Renal cortex interstitium (tissue), 15 donors: ENCODE measurements around the gene CCDC191. TPM values are rescaled to one million over a fixed set of nuclear protein-coding genes. Genes with fewer than 3 reads are reported as not detected.
A peak's percentile ranks its signal among the peaks of the same experiment; 100 is the strongest.

Experiments used
- DNase-seq, 11 donors: peaks; one replicate each; pipeline ENCODE4 v3.0.0-alpha.2; 2013; ENCODE audit warnings: low read depth in 9 of 11, low spot score in 4 of 11; ENCODE audit errors: extremely low read depth in 1 of 11
- long read RNA-seq, 16 experiments: transcript quantifications; one replicate each; lab custom pipeline, GENCODE V29; 2026
- polyA plus RNA-seq, 3 donors: library from polyadenylated mRNA; unstranded; fragments of 120-200 nt; gene quantifications; one replicate each; pipeline ENCODE4 v1.2.1, GENCODE V29; 2013; ENCODE audit not compliant: insufficient read length in 3 of 3

Gene CCDC191, protein sequence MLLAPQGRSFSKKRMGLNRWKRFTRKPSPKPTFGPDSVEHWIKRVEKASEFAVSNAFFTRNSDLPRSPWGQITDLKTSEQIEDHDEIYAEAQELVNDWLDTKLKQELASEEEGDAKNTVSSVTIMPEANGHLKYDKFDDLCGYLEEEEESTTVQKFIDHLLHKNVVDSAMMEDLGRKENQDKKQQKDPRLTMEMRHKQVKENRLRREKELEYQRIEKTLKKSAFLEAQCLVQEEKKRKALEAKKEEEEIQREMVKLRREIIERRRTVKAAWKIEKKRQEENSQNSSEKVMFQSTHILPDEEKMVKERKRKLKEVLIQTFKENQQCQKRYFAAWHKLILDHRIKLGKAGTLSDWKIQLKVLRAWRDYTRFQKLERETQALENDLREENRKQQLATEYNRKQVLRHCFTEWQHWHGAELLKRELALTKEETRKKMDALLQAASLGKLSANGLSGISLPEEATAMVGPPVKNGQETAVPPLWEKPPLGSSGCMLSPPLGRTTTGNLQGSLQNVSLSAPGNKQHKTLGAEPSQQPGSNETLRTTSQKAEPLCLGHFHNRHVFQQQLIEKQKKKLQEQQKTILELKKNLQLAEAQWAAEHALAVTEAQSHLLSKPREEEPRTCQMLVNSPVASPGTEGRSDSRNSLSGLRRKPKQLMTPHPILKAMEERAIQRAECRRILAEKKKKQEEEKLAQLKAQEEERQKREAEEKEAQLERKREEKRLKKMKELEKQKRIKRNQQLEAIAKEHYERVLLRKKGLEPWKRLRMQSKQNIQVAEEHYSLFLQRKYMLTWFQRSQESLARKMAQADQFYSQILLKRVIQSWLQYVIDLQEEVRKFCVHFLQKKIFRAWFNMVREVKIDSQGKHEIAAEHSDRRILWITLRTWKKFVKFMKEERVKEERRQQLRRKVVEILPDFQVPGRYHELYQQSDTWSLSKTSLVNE
- 10 to 100 TPM; 13.6 to 29.4 (median 18.2) TPM for polyA plus RNA-seq
- long read RNA-seq, donor 1, partial matches to known transcripts = 5 of 6 reads
- long read RNA-seq, donor 1, other reads (novel, unspliced or antisense) = 0 of 6 reads
- long read RNA-seq, donor 2 = 0 reads
- long read RNA-seq, donor 3, partial matches to known transcripts = 0 of 2 reads
- long read RNA-seq, donor 3, other reads (novel, unspliced or antisense) = 0 of 2 reads
- long read RNA-seq, donor 4, partial matches to known transcripts = 0 of 4 reads
- long read RNA-seq, donor 4, other reads (novel, unspliced or antisense) = 0 of 4 reads
- long read RNA-seq, donor 5 = 0 reads
- long read RNA-seq, donor 6 = 0 reads
- long read RNA-seq, donor 7, partial matches to known transcripts = 27 of 29 reads
- long read RNA-seq, donor 7, other reads (novel, unspliced or antisense) = 0 of 29 reads
- long read RNA-seq, donor 8, partial matches to known transcripts = 0 of 3 reads
- long read RNA-seq, donor 8, other reads (novel, unspliced or antisense) = 0 of 3 reads
- long read RNA-seq, donor 9, partial matches to known transcripts = 0 of 2 reads
- long read RNA-seq, donor 9, other reads (novel, unspliced or antisense) = 0 of 2 reads
- long read RNA-seq, donor 10 = 0 reads
- long read RNA-seq, donor 11, partial matches to known transcripts = 0 of 2 reads
- long read RNA-seq, donor 11, other reads (novel, unspliced or antisense) = 0 of 2 reads
- long read RNA-seq, donor 12, partial matches to known transcripts = 0 of 1 reads
- long read RNA-seq, donor 12, other reads (novel, unspliced or antisense) = 0 of 1 reads
- long read RNA-seq, donor 13, partial matches to known transcripts = 0 of 2 reads
- long read RNA-seq, donor 13, other reads (novel, unspliced or antisense) = 0 of 2 reads
- long read RNA-seq, donor 14, partial matches to known transcripts = 0 of 2 reads
- long read RNA-seq, donor 14, other reads (novel, unspliced or antisense) = 0 of 2 reads
- long read RNA-seq, donor 15, partial matches to known transcripts = 0 of 1 reads
- long read RNA-seq, donor 15, other reads (novel, unspliced or antisense) = 0 of 1 reads
- long read RNA-seq, donor 16, partial matches to known transcripts = 31 of 33 reads
- long read RNA-seq, donor 16, other reads (novel, unspliced or antisense) = 0 of 33 reads

DNA sequence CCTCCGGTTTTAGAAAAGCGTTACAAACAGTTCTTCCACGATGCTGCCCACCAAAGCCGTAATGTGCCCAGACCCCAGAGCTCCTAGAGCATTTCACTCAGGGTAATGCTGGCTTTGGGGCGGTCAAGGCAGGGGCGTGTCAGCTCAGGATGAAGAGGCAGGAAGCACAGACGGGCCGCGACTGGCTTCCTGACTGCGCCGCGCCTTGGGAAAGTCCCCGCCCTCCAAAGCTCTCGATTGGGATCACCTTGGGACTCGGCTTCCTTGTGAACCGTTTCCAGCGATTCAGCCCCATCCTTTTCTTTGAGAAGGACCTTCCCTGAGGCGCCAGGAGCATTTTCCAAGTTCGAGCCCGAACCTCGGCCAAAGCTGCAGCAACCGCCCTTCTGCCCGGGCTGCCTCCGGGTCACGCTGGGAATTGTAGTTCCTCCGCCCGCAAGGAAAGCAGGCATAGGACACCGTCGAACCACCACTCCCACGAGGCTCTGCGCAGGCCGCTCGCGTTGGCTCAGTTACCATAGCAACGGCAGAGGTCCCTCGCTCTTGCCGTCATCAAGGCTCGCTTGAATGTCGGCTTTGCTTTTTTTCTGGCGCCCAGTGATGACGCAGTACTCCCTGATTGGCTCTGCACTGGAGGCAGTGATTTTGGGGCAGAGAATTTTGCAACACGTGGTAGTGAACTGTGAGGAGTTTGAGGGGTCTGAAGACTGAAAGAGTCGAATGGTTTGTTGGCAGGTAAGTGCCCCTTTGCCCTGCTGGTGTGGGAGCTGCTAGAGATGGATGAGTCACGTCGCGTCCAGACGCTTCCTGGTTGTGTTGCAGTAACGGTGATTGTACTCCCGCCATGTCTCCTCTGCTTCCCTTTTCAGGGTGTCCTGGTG is at the start of gene CCDC191, which contains the start of gene QTRT2:
TSS of gene CCDC191 (minus strand) at position 397 of the 881 bp plus-strand sequence. CDS start at position 337, 60 bp downstream.
TSS of gene QTRT2 (plus strand) at position 608 of the 881 bp plus-strand sequence. CDS start 8,521 bp downstream, outside the sequence.
- peak; percentile 98 to 100 (median 99) for DNase-seq

DNA sequence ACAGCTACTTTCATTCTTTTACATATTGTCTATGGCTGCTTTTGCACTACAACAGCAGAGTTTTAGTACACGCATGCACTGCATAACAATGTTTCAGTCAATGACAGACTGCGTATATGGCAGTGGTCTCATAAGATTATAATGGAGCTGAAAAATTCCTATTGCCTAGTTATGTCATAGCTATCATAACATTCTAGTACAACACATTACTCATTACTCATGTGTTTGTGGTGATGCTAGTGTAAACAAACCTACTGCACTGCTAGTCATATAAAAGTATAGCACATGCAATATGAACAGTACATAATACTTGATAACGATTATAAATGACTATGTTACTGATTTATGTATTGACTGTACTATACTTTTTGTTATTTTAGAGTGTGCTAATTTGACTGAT is 48.1 kb upstream of the CCDC191 start:
- no peak for DNase-seq

DNA sequence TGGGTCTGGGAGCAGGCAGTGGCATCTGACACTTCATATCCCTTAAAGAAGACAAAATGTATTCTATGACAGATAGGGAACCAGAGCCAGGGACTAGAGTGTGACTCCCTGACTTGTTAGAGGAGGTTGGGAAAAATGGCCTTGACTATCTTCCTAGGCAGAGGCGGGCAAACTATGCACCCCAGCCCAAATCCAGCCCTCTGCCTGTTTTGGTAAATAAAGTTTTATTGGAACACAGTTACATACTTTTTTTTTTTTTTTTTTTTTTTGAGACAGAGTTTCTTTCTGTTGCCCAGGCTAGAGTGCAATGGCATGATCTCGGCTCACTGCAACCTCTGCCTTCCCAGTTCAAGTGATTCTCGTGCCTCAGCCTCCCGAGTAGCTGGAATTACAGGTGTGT is 47.5 kb upstream of the CCDC191 start:
- no peak for DNase-seq

DNA sequence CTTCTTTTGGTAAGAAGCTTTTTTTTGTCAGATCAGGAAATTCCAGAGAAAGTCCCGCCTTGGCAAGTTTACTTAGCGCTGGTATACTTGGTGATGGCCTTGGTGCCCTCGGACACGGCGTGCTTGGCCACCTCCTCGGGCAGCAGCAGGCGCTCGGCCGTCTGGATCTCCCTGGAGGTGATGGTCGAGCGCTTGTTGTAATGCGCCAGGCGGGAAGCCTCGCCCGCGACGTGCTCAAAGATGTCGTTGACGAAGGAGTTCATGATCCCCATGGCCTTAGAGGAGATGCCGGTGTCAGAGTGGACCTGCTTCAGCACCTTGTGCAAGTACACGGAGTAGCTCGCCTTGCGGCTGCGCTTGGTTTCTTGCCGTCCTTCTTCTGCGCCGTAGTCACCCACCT is 46.9 kb upstream of the CCDC191 start:
- DNase-seq = no peak

DNA sequence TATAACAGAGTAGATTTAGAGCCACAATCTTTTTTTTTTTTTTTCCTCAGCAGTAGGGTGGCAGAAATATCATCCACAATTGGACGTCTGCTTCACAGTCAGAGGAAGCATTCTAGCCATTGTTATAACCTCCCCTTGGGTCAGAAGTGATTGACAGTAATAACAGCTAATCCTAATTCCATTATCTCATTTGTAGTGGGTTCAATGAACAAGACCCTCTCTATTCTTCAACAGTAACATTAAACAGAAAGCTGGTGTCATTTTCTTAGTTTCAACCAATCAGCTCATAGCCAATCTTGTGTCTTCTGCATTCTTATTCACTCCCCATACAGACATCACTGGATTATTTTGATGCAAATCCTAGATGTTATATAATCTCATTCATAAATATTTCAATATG is 44.8 kb upstream of the CCDC191 start:
- DNase-seq = no peak

DNA sequence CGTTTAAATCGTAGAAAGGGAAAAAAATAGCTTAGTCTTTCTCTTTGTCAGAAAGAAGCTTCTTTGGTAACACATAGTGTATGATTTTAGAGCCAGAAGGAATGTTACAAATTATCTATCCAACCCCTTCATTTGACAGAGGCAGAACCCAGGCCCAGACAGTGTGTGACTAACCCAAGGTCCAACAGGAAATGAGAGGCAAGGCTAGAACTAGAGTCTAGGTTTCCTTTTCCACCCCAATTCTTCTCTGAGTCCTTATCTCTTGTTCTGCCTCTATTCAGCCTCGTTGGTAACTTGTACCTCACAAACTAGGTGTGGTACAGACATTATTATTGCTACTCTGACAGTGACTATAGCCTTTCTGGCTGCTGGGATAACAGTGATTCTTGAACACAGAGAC is 39.5 kb upstream of the CCDC191 start:
- DNase-seq = no peak

DNA sequence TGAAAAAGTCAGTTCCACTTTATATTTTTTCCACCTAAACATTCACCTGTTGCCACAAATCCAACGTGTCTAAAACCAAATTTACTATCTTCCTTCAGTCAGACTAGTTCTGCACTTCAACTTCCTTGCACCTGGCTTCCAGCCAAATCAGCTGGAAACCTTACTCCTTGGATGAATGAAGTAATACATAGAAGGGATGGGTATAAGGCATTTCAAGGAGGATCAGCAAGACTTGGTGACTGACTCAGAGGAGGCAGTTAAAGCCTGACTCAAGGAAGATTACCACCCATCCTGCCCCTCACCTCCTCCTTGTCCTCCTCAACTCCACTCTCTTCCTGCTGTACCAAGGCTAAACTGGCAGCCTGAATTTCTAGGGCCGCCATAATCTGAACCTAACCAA is 37.3 kb upstream of the CCDC191 start:
- peak in 4 of 11 donors; percentile 11 to 29 (median 25) for DNase-seq

DNA sequence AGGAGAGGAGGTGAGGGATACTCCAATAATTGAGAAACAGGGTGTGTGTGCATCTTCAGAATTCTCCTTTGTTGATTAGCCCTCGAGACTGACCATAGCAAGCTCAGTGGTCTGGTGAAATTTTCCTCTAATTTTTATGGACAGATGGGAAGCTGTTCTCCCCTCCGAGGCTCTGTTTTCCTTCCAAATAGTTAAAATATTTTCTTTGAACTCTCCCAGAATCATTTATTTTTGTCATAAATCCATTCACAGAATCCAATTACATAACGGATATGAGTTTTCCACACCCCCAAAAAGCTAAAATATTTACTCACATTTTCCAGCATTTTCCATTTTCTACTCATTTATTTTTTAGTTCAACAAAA is 36.7 kb upstream of the CCDC191 start:
- peak in 4 of 11 donors; percentile 6 to 39 (median 18) for DNase-seq

DNA sequence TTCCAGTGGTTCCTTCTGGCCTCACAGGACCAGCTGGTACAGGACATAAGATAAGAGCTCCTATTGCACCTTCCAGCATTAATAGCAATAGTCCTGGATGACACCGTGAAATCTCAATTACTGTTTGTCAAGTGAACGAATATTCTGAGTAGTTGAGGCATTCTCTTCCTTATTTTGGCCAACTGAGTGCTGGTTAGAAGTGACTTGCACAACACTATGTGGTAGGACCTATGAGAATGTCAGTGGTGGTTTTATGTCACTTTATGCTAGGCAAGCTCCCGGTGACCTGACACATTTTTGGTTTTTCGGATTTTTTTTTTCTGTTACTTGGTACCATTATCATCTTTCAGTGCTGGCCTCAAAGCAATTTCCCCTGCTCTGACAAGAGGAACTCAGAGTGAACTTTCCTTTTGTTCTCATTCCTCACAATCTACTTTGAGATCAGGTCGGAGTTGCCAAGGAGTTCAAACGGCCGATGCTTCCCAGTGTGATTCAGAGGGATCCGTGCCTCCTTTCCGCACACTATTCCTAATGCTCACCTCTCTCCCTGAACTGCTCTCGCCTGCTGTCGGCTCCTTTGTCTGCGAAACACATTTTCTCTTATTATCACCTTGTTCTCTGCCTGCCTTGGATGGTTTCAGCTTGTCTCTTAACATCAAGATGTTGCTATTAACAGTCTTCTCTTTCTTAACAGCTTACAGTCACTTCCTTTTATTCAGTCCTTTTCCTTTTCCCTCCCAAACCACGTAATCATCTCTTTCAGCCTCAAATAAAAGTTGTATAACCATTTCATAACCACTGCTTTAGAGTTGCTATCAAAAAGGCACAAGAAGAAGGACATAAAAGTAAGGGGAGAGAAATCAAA is 36.1 kb upstream of the CCDC191 start:
- peak in 2 of 11 donors; percentile 7 to 9 for DNase-seq

DNA sequence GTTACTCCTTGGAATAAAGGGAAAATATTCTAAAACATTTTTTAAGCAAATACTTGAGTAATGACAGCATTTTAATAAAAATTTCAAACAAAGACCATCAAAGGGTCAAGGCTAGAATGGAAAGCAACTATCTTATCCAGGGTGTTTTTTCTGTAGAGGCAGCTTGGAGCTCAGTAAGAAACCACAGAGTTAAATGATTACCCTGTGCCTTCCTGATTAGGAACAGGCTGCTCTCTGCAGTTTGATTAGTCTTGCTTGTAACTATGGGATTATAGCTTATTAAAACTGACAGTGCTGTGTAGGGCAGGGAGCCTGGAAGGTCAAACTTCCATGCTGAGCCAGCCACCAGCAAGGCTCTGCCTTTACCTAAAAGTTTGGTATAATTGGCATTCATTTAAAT is 33.3 kb upstream of the CCDC191 start:
- no peak for DNase-seq

DNA sequence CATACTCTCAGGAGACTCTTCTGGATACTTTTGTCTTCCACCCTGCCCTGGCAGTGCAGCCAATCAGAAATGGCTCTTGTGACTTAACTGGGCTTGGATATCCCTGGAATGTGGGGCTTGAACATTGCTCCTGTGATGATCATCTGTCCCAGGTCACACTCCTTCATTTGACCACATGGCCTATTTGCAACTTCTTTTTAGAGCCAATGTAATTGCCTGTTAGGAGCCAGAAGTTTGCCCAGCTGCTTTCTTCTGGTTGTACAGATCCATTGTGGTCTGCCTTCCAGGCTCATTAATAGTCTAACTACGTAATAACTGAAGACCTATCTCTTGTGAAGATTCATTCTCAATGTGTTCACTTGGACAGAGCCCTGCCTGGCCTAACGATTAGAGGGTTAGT is 30.0 kb upstream of the CCDC191 start:
- DNase-seq = no peak

DNA sequence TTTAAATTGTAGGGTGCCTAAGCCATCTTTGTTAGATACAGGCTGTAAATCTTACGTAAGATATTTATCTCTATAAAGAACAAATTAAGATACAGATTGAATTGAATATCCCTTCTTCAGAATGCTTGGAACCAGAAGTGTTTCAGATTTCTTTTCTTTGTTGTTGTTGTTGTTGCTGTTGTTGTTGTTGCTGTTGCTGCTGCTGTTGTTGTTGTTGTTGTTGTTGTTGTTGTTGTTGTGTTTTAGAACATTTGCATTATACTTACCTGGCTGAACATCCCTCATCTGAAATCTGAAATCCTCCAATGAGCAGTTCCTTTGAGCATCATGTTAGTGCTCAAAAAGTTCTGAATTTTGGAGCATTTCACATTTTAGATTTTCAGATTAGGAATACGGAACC is 26.8 kb upstream of the CCDC191 start:
- no peak for DNase-seq

DNA sequence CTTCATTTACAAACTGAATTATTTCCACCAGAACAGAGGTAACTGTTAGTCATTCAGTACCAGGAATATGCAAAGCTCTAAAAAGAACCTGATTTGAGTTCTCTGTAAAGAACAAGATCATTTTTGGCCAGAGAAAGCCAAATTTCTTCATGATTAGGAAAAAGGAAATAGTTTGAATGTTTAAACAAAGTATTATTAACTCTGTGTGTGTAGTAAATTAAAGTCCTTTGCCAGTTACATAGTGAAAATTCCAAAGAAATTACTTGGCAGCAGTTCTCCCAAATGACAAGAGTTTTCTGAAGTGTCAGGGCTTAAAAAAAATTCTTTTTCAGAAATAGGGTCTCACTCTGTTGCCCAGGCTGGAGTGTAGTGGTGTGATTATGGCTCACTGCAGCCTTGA is 24.7 kb upstream of the CCDC191 start:
- DNase-seq = no peak

DNA sequence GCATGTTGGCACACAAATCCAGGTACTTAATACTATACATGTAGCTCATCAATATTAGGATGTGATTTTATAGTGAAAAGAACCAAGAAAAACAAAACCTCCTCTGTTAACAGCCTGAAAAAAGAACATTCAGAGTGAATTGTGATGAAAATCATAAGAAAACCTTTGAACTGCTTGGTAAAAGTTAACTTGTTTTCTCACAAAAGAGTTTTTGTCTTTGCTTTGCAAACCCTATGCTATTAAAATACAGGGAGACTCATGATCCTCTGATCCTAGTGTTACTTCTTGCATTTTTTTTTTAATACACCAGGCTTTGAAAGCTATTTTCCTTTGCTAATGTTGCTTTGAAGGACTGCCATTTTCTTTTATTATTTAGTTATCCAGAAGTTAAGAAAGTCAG is 23.9 kb upstream of the CCDC191 start:
- no peak for DNase-seq

DNA sequence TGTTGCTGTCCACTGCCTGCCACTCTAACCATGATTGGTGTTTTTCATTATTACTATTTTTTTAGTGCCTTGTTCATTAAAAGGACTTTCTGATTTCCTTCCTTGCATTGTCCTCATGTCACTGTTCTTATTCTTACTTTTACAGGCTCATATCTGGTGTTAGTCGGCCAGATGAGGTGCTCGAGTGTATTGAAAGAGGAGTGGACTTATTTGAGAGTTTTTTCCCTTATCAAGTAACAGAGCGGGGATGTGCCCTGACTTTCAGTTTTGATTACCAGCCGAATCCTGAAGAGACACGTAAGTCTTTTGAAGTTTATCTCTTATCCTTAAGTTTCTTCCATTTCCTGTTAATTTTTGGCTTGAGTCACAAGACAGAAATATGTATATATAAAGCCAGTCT is 23.4 kb upstream of the CCDC191 start:
- no peak for DNase-seq

DNA sequence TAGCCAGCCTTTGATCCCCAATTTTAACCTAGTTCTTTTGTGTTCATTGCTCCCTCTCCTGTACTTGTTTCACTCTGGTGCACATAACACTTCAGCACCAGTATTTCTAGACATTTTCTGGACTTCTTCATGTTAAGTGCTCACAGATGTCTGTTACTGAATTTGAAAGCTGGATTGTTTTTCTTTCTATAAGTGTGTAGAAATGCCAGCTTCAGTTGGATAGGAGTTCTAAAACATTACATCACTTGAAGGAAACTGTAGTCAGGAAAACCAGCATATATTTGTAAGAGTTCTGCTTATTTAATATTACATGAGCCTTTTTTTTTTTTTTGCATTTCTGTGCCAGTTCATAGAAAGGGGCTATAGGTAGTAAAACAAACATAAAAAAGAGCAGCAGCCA is 21.8 kb upstream of the CCDC191 start:
- DNase-seq = no peak
